ENCODE results near the gene ELP1.
A peak's percentile ranks its signal among the peaks of the same experiment; 100 is the strongest.

The ELP1 gene

DNA sequence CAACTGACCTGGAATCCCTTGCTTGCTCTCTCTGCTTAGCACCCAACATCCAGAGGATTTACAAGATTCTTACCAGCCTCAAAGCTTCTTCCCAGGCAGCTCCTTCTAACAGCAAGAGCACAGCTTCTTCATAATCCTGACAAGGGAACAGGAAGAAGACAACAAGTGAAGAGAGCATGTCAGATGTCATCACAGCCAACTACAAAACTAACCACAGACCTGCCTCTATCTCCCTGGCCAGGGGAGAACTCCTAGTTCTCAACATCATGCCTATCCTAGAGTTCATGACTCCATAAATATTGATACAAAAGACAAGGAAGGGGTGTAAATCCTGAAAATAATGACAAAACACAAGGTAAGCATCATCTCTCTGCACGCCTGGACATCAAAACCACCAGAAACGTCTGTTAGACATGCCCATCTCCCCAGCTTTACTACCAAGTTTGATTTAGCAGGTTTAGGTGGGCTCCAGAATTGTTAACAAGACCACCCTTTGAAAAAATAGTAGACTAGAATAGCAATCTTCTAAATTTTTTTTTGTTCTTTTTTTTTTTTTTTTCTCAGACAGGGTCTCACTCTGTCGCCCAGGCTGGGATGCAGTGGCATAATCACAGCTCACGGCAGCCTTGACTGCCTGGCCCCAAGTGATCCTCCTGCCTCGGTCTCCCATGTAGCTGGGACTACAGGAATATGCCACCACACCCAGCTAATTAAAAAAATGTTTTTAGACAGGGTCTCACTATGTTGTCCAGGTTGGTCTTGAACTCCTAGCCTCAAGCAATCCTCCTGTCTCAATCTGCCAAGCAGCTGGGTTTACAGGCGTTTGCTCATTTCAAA is 51.7 kb downstream of the ELP1 start:
- DNase-seq (ENCODE audit: low read depth) = no peak
- H3K4me3 ChIP-seq (ENCODE audit: low read length) = no peak overlapping the region
- TF ChIP-seq, protein P1, sequence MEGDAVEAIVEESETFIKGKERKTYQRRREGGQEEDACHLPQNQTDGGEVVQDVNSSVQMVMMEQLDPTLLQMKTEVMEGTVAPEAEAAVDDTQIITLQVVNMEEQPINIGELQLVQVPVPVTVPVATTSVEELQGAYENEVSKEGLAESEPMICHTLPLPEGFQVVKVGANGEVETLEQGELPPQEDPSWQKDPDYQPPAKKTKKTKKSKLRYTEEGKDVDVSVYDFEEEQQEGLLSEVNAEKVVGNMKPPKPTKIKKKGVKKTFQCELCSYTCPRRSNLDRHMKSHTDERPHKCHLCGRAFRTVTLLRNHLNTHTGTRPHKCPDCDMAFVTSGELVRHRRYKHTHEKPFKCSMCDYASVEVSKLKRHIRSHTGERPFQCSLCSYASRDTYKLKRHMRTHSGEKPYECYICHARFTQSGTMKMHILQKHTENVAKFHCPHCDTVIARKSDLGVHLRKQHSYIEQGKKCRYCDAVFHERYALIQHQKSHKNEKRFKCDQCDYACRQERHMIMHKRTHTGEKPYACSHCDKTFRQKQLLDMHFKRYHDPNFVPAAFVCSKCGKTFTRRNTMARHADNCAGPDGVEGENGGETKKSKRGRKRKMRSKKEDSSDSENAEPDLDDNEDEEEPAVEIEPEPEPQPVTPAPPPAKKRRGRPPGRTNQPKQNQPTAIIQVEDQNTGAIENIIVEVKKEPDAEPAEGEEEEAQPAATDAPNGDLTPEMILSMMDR (IDR thresholded peaks at IDR 0.05; ENCODE audit: insufficient read depth, low read depth, low read length, missing control alignments) = no peak

- H3K4me3 ChIP-seq (ENCODE audit: low read length) = no peak overlapping the region
- TF ChIP-seq, protein P1 (IDR thresholded peaks at IDR 0.05; ENCODE audit: insufficient read depth, low read depth, low read length, missing control alignments) = no peak
- DNase-seq (ENCODE audit: low read depth) = no peak
Observed at GRCh38 chr9:108880738-108881316, 53.1 kb downstream of the ELP1 start.

- no peak overlapping the region for H3K4me3 ChIP-seq (ENCODE audit: low read length)
- TF ChIP-seq, protein P1 (IDR thresholded peaks at IDR 0.05; ENCODE audit: insufficient read depth, low read depth, low read length, missing control alignments) = no peak
- no peak for DNase-seq (ENCODE audit: low read depth)
Observed at GRCh38 chr9:108877524-108877923, 56.4 kb downstream of the ELP1 start.

- DNase-seq (ENCODE audit: low read depth) = no peak
- no peak overlapping the region for H3K4me3 ChIP-seq (ENCODE audit: low read length)
- TF ChIP-seq, protein P1 (IDR thresholded peaks at IDR 0.05; ENCODE audit: insufficient read depth, low read depth, low read length, missing control alignments) = no peak
Observed at GRCh38 chr9:108876425-108876824, 57.5 kb downstream of the ELP1 start.

DNA sequence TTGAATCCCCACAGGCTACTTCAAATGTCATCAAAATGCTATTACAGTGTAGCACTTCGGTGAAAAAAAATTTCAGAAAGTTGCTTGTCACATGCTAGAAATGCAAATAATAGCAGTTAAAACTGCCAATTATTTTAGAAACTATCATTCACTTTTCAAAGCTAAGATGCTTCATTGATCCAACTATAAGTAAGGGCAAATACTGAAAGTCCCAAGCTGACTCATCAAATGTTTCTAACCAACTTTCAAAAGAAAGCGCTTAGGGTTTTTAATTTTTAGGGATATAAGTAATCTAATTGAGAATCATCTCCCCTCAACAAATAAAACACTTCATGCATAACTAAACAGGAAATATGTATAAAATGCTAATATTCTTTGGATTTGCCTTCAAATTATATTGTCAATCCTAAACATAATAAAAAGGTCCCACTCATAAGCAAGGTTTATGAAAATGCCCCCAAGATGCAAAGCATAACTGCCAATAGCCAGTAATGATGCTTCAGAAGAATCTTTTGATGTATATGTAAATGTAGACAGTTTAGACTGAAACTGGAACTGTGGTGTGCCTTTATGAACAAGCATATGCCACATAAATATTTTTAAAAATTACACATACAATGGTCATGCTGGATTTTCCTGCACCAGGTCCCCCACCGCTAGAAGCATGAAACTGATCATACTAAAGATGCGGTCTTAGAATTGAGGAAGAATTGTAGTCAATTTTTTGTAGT is 59.7 kb downstream of the ELP1 start:
- TF ChIP-seq, protein P1 (IDR thresholded peaks at IDR 0.05; ENCODE audit: insufficient read depth, low read depth, low read length, missing control alignments) = no peak
- DNase-seq (ENCODE audit: low read depth) = no peak
- H3K4me3 ChIP-seq (ENCODE audit: low read length) = no peak overlapping the region

GRCh38 chr9:108869092-108869725 is 64.7 kb downstream of the ELP1 start:
- TF ChIP-seq, protein P1 (IDR thresholded peaks at IDR 0.05; ENCODE audit: insufficient read depth, low read depth, low read length, missing control alignments) = no peak
- peak; percentile 77 for DNase-seq (ENCODE audit: low read depth)
- H3K4me3 ChIP-seq (ENCODE audit: low read length) = no peak overlapping the region

Data from epithelial cell of esophagus (primary cell).